Stimulated activated CD4-positive, alpha-beta T cell treated with anti-CD3 and anti-CD28 coated beads, Interleukin-15, amount 100 ng/mL, for 1 hour (primary cell): ENCODE data around the gene ZNF425.
"Not testable (repeated sequence)": the region's sequence is repeated elsewhere in the genome, so short reads cannot be mapped to it uniquely, and the experiment has no call there.

Experiments used
- DNase-seq, 2 donors: peaks; one replicate each; pipeline ENCODE4 v3.0.0-alpha.2; 2020; ENCODE audit warnings: low read depth in 1 of 2, low spot score in 1 of 2

The ZNF425 gene, protein sequence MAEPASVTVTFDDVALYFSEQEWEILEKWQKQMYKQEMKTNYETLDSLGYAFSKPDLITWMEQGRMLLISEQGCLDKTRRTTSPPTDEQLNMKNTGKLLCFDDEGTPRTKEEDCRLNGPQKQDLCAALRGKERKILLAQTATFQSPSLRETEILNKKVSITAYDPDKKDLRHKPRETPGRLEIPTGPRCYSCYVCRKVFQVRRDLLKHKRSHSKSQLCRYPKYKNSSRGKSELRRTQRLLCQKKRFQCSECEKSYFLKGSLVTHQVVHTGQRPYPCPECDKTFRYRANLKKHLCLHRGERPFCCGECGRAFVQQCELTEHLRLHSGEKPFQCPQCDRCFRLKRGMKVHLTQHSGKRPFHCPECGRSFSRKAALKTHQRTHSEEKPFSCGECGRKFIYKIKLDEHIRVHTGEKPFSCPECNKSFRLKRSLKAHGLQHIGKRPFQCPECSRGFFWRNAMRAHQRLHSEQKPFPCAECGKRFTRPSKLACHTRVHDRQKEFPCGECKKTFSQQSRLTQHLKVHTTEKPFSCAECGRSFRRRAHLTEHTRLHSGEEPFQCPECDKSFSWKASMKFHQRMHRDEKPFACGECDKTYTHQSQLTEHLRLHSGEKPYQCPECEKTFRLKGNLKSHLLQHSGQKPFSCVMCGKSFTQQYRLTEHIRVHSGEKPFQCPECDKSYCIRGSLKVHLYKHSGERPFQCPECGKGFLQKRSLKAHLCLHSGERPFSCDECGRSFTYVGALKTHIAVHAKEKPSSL

DNA sequence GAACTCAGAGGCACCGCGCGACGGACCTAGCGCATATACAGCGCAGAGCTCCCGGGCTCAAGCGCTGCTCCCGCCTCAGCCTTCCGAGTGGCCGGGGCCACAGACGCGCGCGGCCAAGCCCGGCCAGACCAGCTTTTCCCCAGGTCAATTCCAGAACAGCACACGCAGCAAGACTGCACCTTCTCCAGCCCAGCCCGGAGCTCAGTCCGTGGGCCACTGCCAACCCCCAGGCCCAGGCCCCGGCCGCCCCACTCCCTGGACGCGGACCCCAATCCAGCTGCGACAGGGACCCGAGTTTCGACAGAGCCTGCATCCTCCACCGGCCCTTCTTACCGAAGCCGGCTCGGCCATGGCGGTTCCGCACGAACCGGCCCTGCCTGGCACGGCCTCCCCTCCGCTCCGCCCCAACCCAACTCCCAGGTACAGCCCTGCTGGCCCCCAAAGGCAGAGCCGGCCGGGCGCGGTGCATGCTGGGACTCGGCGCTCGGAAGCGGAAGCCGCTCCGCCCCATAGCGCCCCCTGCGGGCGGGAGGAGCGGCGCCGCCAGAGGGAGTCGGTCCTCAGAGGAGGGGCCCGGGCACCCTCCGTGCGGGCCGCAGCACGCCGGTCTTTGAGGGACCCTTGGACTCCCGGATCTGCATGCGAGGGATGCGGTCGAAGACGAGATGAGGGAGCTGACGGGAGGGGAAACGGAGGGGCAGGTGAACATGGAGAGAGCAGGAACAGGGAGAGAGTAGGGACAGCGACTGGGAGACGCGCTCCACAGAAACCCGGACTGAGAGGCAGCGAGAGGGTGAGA, at the start of gene ZNF425:
TSS of gene ZNF425 (minus strand) at position 462 of the 799 bp plus-strand sequence. CDS start at position 351, 111 bp downstream.
- peak; percentile 91 to 95 for DNase-seq

DNA sequence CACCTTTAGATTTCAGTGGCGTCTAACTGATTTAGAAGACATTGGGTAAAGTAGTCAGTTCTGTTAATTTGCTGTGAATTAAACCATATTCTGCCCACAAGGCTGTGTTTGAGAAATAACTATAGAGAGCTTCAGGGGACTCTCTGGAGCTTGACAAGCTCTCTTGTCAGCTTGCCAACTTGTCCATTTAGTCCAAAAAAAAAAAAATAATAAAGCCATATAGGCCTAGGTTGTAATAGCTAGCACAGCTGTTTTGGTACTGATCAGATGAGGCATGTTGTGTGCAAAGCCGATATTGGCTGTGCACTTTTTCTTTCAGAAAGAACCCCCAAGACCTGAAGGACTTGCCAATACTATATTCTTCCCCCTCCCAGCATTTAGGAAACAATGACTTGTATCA, 49.0 kb upstream of the ZNF425 start:
- no peak for DNase-seq

DNA sequence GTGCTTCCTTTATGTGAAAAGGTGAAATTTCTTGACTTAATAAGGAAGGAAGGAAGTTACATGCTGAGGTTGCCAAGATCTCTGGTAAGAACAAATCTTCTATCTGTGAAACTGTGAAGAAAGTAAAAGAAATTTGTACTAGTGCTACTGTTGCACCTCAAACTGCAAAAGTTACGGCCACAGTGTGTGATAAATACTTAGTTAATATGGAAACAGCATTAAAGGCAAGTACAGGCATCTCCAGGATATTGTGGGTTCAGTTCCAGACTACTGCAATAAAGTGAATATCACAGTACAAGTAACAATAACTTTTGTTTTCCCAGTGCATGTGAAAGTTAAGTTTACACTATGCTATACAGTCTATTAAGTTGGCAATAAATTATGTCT, 46.4 kb upstream of the ZNF425 start:
- no peak for DNase-seq

DNA sequence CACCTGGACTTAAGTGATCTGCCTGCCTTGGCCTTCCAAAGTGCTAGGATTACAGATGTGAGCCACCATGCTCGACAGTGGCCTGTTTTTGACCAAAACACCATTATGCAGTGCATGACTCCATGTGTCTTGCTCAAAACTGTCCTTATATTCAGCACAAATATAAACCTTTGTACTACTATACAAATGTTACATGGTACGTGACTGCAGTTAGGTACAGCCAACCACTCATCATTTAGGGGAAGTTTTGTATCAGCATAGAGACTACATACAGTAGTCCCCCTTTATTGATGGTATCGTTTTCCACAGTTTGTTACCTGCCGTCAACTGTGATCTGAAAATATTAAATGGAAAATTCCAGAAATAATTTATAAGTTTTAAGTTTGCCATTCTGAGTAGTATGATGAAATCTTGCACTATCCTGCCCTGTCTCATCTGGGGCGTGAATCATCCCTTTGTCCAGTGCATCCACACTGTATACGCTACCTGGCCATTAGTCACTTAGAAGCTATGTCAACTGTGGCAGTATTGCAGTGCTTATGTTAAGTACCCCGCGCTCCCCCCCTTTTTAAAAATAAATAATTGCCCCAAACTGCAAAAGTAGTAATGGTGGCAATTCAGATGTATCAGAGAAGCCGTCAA, 45.9 kb upstream of the ZNF425 start:
- DNase-seq = no peak

DNA sequence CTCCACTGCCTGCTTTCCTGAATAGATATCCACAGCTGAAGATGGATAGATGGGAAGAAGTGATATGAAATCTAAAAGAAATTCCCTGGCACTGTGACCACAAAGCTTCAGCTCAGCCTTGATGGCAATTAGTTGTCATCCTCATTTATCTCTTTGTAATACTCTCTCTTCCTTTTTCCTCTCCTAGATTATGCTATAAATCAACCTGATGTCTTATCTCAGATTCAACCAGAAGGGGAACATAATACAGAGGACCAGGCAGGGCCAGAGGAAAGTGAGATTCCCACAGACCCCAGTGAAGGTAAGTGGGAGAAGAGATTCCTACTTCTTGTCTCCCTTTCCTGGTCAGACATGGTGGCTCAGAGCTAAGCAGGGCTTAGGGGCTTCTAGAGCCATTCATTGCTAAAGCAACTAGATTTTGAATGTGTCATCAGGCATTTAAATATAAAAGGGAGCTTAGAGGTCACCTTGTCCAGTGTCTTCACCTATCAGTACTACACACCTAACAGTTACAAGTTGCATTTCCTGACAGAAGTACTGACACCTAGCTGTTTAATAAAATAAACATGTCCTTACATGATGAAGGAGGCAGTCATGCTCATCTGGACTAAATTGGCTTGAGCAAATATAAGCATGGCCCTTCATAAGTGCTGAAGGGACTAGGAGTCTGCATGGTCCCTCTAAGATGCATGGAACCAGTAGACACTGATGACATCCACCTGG, 40.7 kb upstream of the ZNF425 start:
- no peak for DNase-seq

DNA sequence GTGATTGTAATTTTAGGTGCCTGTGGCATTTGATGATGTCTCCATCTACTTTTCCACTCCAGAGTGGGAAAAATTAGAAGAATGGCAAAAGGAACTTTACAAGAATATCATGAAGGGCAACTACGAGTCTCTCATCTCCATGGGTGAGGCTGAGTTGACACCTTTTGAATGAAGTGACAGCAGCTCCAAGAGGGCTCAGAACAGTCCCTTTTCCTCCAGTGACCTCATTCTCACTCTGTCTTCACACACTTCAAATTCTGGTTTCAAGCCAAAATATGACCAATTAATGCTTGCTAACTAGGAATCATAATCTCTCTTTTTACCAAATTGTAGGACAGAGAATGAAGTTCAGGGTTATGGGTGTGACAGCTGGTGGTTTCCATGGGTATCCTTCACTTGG, 40.0 kb upstream of the ZNF425 start:
- no peak for DNase-seq

DNA sequence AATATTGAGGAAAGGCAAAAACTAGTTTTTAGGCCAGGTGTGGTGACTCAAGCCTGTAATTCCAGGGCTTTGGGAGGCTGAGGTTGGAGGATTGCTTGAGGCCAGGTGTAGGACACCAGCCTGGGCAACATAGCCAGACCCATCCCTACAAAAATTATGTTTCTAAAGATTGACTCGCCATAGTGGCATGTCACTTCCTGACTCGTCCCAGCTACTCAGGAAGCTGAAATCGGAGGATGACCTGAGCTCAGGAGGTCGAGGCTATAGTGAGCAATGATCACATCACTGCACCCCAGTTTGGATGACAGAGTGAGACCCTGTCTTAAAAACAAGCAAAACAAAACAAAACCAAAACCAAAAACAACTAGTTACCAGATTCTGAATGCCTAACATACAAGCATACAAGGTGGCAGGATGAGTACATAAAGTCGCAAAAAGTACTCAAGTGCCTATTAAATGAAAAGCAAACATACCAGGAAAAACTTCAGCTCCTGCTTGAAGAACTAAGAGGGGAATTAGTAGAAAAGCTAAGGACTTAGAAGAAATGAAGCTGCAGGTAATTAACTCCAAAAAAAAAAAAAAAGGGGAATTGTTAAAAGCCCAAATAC, 35.2 kb upstream of the ZNF425 start:
- DNase-seq = no peak

DNA sequence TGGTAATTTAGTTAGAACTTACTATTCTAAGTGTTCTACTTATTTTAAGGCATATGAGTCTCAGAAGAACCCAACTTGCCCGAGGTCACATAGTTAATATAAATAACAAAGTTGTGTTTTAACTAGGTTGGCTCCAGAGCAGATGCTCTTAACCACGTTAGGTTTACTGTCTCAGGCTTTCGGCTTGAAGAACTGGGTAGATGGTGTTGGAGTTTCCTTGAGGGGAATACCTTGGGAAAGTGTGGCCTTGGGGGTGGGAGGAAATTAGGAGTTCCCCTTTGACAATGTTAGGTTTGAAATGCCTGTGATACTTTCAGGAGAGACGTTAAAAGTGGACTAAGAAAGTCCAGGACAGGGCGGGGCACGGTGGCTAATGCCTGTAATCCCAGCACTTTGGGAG, 30.8 kb upstream of the ZNF425 start:
- DNase-seq = no peak

DNA sequence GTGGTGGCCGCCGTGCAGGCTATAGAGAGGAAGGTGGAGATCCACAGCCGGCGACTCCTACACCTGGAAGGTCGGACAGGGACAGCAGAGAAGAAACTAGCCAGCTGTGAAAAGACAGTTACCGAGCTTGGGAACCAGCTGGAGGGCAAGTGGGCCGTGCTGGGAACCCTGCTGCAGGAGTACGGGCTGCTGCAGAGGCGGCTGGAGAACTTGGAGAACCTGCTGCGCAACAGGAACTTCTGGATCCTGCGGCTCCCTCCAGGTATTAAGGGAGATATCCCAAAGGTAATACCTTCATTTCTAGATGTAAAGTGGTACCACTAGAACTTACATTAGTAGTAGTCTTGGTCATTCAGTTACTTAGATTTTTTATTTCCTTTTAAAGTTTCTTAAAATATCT, 27.9 kb upstream of the ZNF425 start:
- no peak for DNase-seq

DNA sequence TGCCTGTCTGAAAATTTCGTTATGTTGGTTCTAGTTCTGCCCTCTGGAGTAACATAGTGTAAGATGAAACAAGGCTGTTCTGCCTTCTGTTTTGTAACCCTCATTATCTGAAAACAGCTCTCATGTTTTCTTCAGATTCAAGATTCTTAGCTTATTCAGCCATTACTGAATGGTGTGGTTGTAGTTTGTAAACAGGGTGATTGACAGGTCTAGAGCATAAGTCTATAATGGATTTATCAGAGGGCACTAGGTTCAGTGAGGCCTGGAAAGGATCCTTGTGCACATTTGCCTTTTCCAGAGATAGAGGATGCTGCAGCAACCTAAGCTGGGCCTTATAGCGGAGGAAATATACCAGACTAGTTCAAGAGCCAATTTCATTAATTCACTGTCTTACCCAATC, 27.2 kb upstream of the ZNF425 start:
- DNase-seq = no peak

DNA sequence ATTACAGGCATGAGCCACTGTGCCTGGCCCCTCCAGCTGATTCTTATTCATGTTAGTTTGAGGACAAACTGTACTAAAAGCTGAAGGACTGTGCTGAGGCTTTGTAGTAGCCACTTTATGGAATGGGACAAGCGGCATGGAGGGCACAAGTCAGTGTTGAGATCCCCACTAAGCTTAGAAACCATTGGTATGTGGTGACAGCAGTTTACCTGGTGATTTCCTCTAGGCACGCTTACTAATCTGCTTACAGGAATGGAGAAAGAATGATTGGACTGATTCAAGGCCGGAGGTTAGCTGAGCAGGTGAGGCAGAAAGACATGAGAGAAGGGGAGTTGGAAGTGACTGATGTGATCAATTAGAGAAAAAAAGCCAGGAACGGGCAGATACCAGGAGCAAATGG, 24.9 kb upstream of the ZNF425 start:
- DNase-seq = no peak

DNA sequence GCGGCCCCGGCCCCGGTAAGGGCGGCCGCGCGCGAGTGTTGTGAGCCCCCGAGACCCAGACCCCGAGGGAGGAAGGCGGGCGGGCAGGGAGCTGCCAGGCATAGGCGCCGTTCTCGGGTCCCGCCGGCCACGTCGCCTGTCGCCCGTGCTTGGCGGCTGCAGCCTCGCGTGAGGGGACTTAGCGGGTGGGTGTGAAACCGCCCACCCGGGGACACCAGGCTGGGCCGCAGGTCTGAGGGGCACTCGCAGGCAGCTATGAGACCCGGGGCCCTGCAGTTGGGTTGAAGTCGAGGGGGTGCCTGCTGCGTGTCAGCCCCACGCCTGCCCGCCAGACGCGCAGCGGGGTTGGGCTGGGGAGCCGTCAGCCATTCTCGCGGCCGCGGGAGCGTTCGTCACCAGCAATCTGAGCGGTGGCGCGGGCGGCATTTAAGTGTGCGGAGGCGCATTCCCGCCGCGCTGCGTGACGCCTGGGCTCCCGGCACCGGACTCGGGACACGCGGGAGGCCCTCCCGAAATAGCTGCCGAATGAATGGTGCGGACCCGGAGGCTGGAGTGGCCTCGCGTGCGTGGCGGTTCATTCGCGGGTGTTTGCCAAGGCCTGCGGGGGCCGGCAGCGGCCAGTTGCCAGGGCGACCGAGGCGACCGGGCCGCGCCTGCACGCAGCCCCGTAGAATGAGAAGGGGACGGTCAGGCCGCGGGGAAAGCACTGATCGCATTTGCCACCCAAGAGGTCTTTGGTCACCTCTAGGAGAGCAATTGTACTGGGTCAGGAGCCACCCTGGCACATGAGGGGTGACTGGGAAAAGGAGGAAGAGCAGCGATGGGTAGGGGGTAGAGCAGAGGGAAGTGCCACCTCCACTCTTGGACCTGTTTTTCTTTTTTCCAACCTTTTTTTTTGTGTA, 21.9 kb upstream of the ZNF425 start:
- DNase-seq = peak; percentile 43 to 45

DNA sequence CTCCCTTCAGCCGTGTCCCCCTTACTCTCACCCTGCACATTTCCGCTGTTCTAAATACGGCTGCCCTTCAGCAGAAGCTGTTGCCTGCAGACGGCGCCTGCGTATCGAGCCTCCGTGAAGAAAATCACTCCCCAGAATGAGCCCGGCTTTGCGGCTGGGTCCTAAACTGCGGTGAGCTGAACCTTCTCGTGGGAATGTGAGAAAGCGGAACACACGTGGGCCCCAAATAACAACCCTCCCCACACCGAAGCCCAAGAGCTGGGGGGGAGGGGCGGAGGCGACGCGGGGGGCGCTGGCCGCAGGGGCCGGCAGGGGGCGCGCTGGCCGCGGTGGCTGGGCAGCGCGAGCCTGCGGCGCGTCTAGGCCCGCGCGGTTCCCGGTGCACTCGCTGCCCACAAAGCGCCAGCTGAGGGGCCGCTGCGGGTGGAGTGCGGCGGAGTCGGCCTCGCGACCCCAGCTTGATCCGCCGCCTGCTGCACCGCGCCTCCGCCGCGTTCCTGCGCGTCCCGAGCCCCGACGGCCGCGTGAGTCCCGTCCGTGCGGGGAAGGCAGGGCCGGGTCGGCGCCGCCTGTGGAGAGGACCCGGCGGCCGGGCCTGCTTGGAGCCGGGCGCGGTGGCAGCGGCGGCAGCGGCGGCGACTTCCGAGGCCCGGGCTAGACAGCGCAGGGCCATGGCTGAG, 21.1 kb upstream of the ZNF425 start, which contains the start of gene ZNF398:
TSS of gene ZNF398 (plus strand) at position 382 of the 680 bp plus-strand sequence. CDS start at position 672, 290 bp downstream.
- peak; percentile 69 to 75 for DNase-seq

DNA sequence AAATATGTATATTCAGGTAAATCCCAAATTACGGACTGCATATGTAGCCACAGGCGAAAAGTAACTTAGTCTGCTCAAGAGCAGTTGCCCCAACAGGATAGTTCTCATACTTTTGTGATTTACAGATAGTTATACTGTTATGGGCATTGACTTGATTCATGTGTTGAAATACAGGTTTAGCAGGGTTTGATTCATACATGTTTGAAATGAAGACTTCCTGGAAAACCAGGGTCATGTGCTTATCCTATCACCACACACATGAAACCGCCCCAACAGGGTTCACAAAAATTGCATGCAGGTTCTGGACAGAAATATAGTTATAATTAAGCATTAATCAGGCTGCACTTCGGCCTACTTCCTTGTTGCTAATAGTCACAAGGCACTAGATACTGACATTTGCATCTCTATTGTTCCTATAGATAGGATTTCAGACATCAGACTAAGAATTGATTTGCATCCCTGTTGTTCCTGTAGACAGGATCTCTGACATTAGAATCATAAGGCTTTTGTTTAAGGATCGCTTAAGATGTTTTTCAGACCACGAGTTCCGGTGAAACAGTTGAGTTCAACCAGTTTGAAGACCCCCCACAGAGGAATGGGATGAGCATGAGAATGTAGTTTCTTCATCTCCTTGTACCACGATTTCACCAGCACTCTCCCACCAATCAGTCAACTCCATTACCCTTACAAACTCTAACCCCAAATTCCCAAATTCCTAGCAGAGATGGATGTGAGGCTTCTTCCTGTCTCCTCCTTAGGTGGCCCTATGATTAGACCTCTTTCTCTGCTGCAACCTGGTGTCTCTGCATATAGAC, 19.1 kb upstream of the ZNF425 start:
- no peak for DNase-seq

DNA sequence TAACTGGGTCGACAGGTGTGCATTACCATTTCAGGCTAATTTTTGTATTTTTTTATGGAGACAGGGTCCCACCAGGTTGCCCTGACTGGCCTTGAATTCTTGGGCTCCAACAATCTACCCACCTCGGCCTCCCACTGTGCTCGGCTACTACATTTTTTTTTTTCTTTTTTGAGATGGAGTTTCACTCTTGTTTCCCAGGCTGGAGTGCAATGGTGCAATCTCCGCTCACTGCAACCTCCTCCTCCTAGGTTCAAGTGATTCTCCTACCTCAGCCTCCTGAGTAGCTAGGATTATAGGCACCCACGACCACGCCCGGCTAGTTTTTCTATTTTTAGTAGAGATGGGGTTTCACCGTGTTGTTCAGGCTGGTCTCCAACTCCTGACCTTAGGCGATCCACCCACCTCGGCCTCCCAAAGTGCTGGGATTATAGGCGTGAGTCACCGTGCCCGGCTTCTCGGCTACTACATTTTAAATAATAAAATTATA, 18.4 kb upstream of the ZNF425 start:
- not testable (repeated sequence) for DNase-seq

DNA sequence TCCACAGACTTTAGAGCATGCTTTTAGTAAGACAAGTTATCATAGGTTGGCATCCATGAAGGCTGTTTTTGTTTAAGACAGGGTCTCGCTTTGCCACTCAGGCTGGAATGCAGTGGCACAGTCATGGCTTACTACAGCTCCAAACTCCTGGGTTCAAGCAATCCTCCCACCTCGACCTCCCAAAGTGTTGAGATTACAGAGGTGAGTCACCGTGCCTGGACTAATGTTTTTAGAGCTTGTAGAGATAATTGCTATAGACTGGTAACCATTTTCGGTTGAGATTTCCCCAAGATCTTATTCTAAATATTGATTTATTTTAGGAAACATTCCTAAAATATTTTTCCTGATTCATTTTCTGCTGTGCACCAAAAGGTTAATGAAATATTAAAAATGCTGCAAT, 15.8 kb upstream of the ZNF425 start:
- no peak for DNase-seq

DNA sequence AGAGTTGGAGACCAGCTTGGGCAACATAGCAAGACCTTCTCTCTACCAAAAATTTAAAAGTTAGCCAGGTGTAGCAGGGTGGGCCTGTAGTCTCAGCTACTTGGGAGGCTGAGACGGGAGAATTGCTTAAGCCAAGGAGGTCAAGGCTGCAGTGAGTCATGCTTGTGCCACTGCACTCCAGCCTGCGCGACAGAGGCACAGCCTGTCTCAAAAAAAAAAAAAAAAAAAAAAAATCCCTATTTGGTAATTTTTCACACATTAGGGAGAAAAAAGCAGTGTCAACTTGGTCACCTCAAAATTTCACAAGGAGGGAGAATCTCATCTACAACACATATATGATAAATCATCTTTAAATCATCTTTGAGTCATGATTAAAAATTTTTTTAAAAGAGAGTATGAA, 14.7 kb upstream of the ZNF425 start:
- no peak for DNase-seq
